Skeletal muscle satellite cell (primary cell): Measurements from ENCODE around the gene SH3RF2.

Experiments
- H3K27me3 ChIP-seq: 2 replicates; pipeline ENCODE4 v1.7.0; 2013; ENCODE audit warnings: low read length; ENCODE audit not compliant: control insufficient read depth, insufficient read depth
- H3K36me3 ChIP-seq: 2 replicates; pipeline ENCODE4 v1.7.0; 2013; ENCODE audit warnings: mild to moderate bottlenecking, control low read depth, low read length; ENCODE audit not compliant: insufficient read depth
- H3K4me1 ChIP-seq: 2 replicates; pipeline ENCODE4 v1.7.0; 2013; ENCODE audit warnings: low read length; ENCODE audit not compliant: control insufficient read depth, insufficient read depth
- H3K4me2 ChIP-seq: 2 replicates; pipeline ENCODE4 v1.7.0; 2013; ENCODE audit warnings: mild to moderate bottlenecking, low read length
- H3K4me3 ChIP-seq: 2 replicates; pipeline ENCODE4 v1.7.0; 2013; ENCODE audit warnings: low read length
- H3K9ac ChIP-seq: 2 replicates; pipeline ENCODE4 v1.7.0; 2013; ENCODE audit warnings: mild to moderate bottlenecking, low read depth, low read length, moderate library complexity
- H3K9me3 ChIP-seq: replicated peaks from 2 replicates; pipeline ENCODE4 v1.7.0; 2013; ENCODE audit warnings: mild to moderate bottlenecking, control low read depth, low read length

Gene SH3RF2

GRCh38 chr5:146034127-146034526, 97.7 kb downstream of the SH3RF2 start:
- Histone ChIP-seq H3K36me3 (no peaks in the 10 kb centered on the region), H3K27me3 (no peaks in the 10 kb centered on the region), H3K9ac (no peak overlapping the region), H3K9me3 (no peaks in the 10 kb centered on the region), H3K4me1 (no peaks in the 10 kb centered on the region), H3K4me2 (no peak overlapping the region), H3K4me3 (no peak overlapping the region)

GRCh38 chr5:146034605-146035004, 98.2 kb downstream of the SH3RF2 start:
- H3K4me2 ChIP-seq, result no peak overlapping the region

GRCh38 chr5:146039420-146039819, 103.0 kb downstream of the SH3RF2 start:
- Histone ChIP-seq H3K9ac (no peak overlapping the region), H3K4me1 (peaks cover 10% of the 10 kb centered on the region), H3K36me3 (no peaks in the 10 kb centered on the region), H3K4me3 (no peak overlapping the region), H3K4me2 (no peak overlapping the region), H3K27me3 (no peaks in the 10 kb centered on the region), H3K9me3 (no peaks in the 10 kb centered on the region)

More at GRCh38 chr5:146034605-146035004, 98.2 kb downstream of the SH3RF2 start:
- Histone ChIP-seq H3K4me1 (no peaks in the 10 kb centered on the region), H3K36me3 (no peaks in the 10 kb centered on the region), H3K27me3 (no peaks in the 10 kb centered on the region), H3K4me3 (no peak overlapping the region), H3K9ac (no peak overlapping the region), H3K9me3 (no peaks in the 10 kb centered on the region)

GRCh38 chr5:146040527-146040926, 104.1 kb downstream of the SH3RF2 start:
- no peaks in the 10 kb centered on the region for H3K9me3 ChIP-seq
- H3K36me3 ChIP-seq, result no peaks in the 10 kb centered on the region
- H3K4me1 ChIP-seq, result peaks cover 10% of the 10 kb centered on the region
- no peak overlapping the region for H3K4me2 ChIP-seq
- no peaks in the 10 kb centered on the region for H3K27me3 ChIP-seq
- no peak overlapping the region for H3K4me3 ChIP-seq
- H3K9ac ChIP-seq, result no peak overlapping the region

GRCh38 chr5:146041180-146041789, 104.9 kb downstream of the SH3RF2 start:
- Histone ChIP-seq H3K36me3 (no peaks in the 10 kb centered on the region), H3K27me3 (no peaks in the 10 kb centered on the region), H3K9me3 (no peaks in the 10 kb centered on the region)

GRCh38 chr5:146042628-146043279, 106.4 kb downstream of the SH3RF2 start:
- Histone ChIP-seq H3K9ac (no peak overlapping the region), H3K36me3 (no peaks in the 10 kb centered on the region), H3K4me1 (peaks cover 10% of the 10 kb centered on the region), H3K27me3 (no peaks in the 10 kb centered on the region), H3K9me3 (no peaks in the 10 kb centered on the region), H3K4me2 (no peak overlapping the region), H3K4me3 (no peak overlapping the region)

More at GRCh38 chr5:146041180-146041789, 104.9 kb downstream of the SH3RF2 start:
- Histone ChIP-seq H3K4me2 (no peak overlapping the region), H3K4me1 (peaks cover 10% of the 10 kb centered on the region), H3K4me3 (no peak overlapping the region), H3K9ac (no peak overlapping the region)

GRCh38 chr5:146043722-146044121, 107.3 kb downstream of the SH3RF2 start:
- Histone ChIP-seq H3K9ac (no peak overlapping the region), H3K36me3 (no peaks in the 10 kb centered on the region), H3K4me1 (peaks cover 10% of the 10 kb centered on the region), H3K4me3 (no peak overlapping the region), H3K9me3 (no peaks in the 10 kb centered on the region), H3K4me2 (no peak overlapping the region), H3K27me3 (no peaks in the 10 kb centered on the region)

- Histone ChIP-seq H3K9ac (no peak overlapping the region), H3K36me3 (no peaks in the 10 kb centered on the region), H3K9me3 (no peaks in the 10 kb centered on the region), H3K4me3 (no peak overlapping the region), H3K27me3 (no peaks in the 10 kb centered on the region), H3K4me2 (no peak overlapping the region), H3K4me1 (peaks cover 11% of the 10 kb centered on the region)
Measured at GRCh38 chr5:146047396-146047795, 111.0 kb downstream of the SH3RF2 start.

- Histone ChIP-seq H3K9me3 (no peaks in the 10 kb centered on the region), H3K4me3 (no peak overlapping the region), H3K27me3 (no peaks in the 10 kb centered on the region), H3K36me3 (no peaks in the 10 kb centered on the region), H3K4me2 (no peak overlapping the region), H3K9ac (no peak overlapping the region), H3K4me1 (peaks cover 3% of the 10 kb centered on the region)
Measured at GRCh38 chr5:146048994-146049703, 112.8 kb downstream of the SH3RF2 start.

GRCh38 chr5:146049704-146050026, 113.3 kb downstream of the SH3RF2 start:
- Histone ChIP-seq H3K36me3 (no peaks in the 10 kb centered on the region), H3K4me3 (no peak overlapping the region), H3K27me3 (no peaks in the 10 kb centered on the region)

GRCh38 chr5:146050086-146050485, 113.7 kb downstream of the SH3RF2 start:
- no peaks in the 10 kb centered on the region for H3K36me3 ChIP-seq
- H3K9ac ChIP-seq, result no peak overlapping the region
- H3K27me3 ChIP-seq, result no peaks in the 10 kb centered on the region
- no peak overlapping the region for H3K4me2 ChIP-seq
- H3K9me3 ChIP-seq, result no peaks in the 10 kb centered on the region
- H3K4me3 ChIP-seq, result no peak overlapping the region
- peaks cover 3% of the 10 kb centered on the region for H3K4me1 ChIP-seq

More at GRCh38 chr5:146049704-146050026, 113.3 kb downstream of the SH3RF2 start:
- Histone ChIP-seq H3K9ac (no peak overlapping the region), H3K4me1 (peaks cover 3% of the 10 kb centered on the region), H3K4me2 (no peak overlapping the region), H3K9me3 (no peaks in the 10 kb centered on the region)
